Measurements from ENCODE around the gene CCSER1.

DNA sequence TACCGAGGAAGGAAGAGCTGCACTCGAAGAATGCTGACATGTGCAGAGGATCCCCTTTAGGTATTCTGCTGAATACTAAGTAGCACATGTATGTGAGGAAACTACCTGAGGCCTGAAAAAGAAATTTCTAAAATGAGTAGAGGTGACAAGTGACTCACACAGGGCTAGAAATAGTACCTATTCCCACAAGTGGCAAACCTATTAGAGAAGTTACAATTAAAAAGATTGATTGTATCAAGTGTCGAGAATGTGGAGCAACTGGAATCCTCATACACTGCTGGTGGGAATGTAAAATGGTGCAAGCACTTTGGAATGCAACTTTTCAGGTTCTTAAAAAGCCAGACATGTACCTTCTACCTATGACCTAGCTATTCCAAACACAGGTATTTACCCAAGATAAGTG, 47.4 kb downstream of the CCSER1 start:
- TF ChIP-seq POLR2A (IDR thresholded peaks at IDR 0.05) (no peak), EP300 (IDR thresholded peaks at IDR 0.05; ENCODE audit: low read depth) (no peak)
- TF ChIP-seq, protein P1, sequence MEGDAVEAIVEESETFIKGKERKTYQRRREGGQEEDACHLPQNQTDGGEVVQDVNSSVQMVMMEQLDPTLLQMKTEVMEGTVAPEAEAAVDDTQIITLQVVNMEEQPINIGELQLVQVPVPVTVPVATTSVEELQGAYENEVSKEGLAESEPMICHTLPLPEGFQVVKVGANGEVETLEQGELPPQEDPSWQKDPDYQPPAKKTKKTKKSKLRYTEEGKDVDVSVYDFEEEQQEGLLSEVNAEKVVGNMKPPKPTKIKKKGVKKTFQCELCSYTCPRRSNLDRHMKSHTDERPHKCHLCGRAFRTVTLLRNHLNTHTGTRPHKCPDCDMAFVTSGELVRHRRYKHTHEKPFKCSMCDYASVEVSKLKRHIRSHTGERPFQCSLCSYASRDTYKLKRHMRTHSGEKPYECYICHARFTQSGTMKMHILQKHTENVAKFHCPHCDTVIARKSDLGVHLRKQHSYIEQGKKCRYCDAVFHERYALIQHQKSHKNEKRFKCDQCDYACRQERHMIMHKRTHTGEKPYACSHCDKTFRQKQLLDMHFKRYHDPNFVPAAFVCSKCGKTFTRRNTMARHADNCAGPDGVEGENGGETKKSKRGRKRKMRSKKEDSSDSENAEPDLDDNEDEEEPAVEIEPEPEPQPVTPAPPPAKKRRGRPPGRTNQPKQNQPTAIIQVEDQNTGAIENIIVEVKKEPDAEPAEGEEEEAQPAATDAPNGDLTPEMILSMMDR (IDR thresholded peaks at IDR 0.05): no peak
